ENCODE data around the gene SORT1. TPM values are rescaled to one million over a fixed set of nuclear protein-coding genes. Genes with fewer than 3 reads are reported as not detected.

Gene SORT1
- total and polyA plus RNA-seq, 2 of the 4 experiments (the other 2 are of a cell fraction) = 15.8 to 16.7 TPM

DNA sequence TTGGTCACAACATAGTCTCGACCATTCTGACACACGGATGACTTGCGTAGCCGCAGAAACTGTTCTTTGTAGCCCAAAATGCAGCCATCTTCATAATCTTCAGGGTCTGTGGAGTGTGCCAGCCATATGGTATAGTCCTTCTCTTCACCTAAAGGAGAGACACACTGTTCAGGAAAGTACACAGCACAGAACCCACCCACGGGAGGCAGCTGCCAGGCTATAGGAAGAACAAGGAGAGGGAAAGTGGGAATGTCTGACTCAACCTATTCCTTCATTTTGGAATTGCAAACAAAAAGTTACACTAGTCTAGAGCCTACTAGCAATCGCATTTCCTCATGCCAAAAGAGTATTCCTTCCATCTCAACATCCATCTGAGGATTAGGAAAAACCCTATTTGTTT is 74.7 kb downstream of the SORT1 start:
- dilution Hi-C loops (cut with HindIII; ENCODE audit: low sequenced_read_pairs, unreplicated experiment) = no loop called here
- H3K9me3 ChIP-seq (ENCODE audit: control insufficient read depth, insufficient read depth, low read length) = no peaks in the 10 kb centered on the region
- H3K23ac ChIP-seq (ENCODE audit: low read depth, low read length) = no peak overlapping the region
- BruUV-seq (replicated peaks) = no TSS peak
- no peak overlapping the region for H3K4ac ChIP-seq (ENCODE audit: low read depth, low read length)
- no peak overlapping the region for H4K91ac ChIP-seq (ENCODE audit: insufficient read depth, low read depth, low read length)
- no peaks in the 10 kb centered on the region for H3K79me1 ChIP-seq (ENCODE audit: low read depth in 1 of 2, low read length in 2 of 2)
- H3K27me3 ChIP-seq (ENCODE audit: control insufficient read depth, insufficient read depth, low read length) = no peaks in the 10 kb centered on the region
- peaks cover 6% of the 10 kb centered on the region; the same call in 1 of the 2 replicates for H3K9me1 ChIP-seq (ENCODE audit: insufficient read depth, low read length)
- H3K27ac ChIP-seq (ENCODE audit: insufficient read depth, low read length) = no peak overlapping the region
- no peak overlapping the region for H2BK120ac ChIP-seq (ENCODE audit: low read depth, low read length)
- no peak for ATAC-seq (ENCODE audit: low read depth)
- TF ChIP-seq, protein P1, sequence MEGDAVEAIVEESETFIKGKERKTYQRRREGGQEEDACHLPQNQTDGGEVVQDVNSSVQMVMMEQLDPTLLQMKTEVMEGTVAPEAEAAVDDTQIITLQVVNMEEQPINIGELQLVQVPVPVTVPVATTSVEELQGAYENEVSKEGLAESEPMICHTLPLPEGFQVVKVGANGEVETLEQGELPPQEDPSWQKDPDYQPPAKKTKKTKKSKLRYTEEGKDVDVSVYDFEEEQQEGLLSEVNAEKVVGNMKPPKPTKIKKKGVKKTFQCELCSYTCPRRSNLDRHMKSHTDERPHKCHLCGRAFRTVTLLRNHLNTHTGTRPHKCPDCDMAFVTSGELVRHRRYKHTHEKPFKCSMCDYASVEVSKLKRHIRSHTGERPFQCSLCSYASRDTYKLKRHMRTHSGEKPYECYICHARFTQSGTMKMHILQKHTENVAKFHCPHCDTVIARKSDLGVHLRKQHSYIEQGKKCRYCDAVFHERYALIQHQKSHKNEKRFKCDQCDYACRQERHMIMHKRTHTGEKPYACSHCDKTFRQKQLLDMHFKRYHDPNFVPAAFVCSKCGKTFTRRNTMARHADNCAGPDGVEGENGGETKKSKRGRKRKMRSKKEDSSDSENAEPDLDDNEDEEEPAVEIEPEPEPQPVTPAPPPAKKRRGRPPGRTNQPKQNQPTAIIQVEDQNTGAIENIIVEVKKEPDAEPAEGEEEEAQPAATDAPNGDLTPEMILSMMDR (conservative IDR thresholded peaks at IDR 0.05; ENCODE audit: low read depth, low read length) = no peak
- TF ChIP-seq MXI1 (IDR thresholded peaks at IDR 0.05; ENCODE audit: borderline replicate concordance, low read depth, low read length) = no peak
- no peak for TF ChIP-seq FOS (IDR thresholded peaks at IDR 0.05; ENCODE audit: low read depth, low read length)
- no peak for TF ChIP-seq SMC3 (IDR thresholded peaks at IDR 0.05; ENCODE audit: low read depth, low read length)
- TF ChIP-seq NFE2L2 (IDR thresholded peaks at IDR 0.05; ENCODE audit: low read depth, low read length) = no peak
- TF ChIP-seq RAD21 (IDR thresholded peaks at IDR 0.05; ENCODE audit: low read length) = no peak
- TF ChIP-seq CHD1 (IDR thresholded peaks at IDR 0.05; ENCODE audit: low read depth, low read length) = no peak
- TF ChIP-seq MAFK (IDR thresholded peaks at IDR 0.05; ENCODE audit: low read depth, low read length) = no peak
- no peak for TF ChIP-seq RCOR1 (IDR thresholded peaks at IDR 0.05; ENCODE audit: insufficient replicate concordance, low read length)
- TF ChIP-seq POLR2A (IDR thresholded peaks at IDR 0.05; ENCODE audit: low read depth, low read length) = no peak
- no peak for TF ChIP-seq MAZ (IDR thresholded peaks at IDR 0.05; ENCODE audit: borderline replicate concordance, low read depth, low read length)
- H2BK5ac ChIP-seq (ENCODE audit: low read depth, low read length, poor library complexity, severe bottlenecking) = no peak overlapping the region
- no peak overlapping the region for H3K14ac ChIP-seq (replicated peaks; ENCODE audit: low read depth, low read length)
- H2AK5ac ChIP-seq (ENCODE audit: low read depth, low read length) = no peak overlapping the region
- H3K18ac ChIP-seq (ENCODE audit: low read depth, low read length) = no peak overlapping the region
- no peaks in the 10 kb centered on the region for H4K20me1 ChIP-seq (ENCODE audit: insufficient read depth, low read length)
- intact Hi-C loops (cut with micrococcal nuclease) = no loop called here
- H3K36me3 ChIP-seq (ENCODE audit: control insufficient read depth, insufficient read depth, low read length) = peaks cover 43% of the 10 kb centered on the region
- no peak overlapping the region for H2AFZ ChIP-seq (replicated peaks; ENCODE audit: low read length, poor library complexity)
- H3K56ac ChIP-seq (ENCODE audit: extremely low read depth, insufficient read depth, low read length) = no peak overlapping the region
- WGBS, 2 experiments (ENCODE audit: extremely low coverage in 2 of 2, insufficient read length in 1 of 2) = no CpG with 5 or more reads among the region's 6 CpGs
- H3K4me1 ChIP-seq (ENCODE audit: control insufficient read depth, insufficient read depth, low read length) = no peaks in the 10 kb centered on the region
- H3K4me3 ChIP-seq (ENCODE audit: insufficient read depth, low read depth, low read length) = no peak overlapping the region
- no peak overlapping the region for H2BK20ac ChIP-seq (ENCODE audit: low read depth, low read length)
- H3K4me2 ChIP-seq (ENCODE audit: low read depth, low read length) = no peak overlapping the region
- no peak overlapping the region for H4K5ac ChIP-seq (ENCODE audit: low read depth, low read length)
- ChIA-PET CTCF (no interaction called here), POLR2A (ENCODE audit: unreplicated experiment) (no interaction called here)
- no peak overlapping the region for H3K9ac ChIP-seq (ENCODE audit: low read depth, low read length)
- DNase-seq = no peak
- no peak overlapping the region for H2BK15ac ChIP-seq (ENCODE audit: low read depth, low read length)
- H2AK9ac ChIP-seq (replicated peaks; ENCODE audit: low read depth, low read length, poor library complexity) = no peak overlapping the region
- H4K8ac ChIP-seq (ENCODE audit: low read depth in 2 of 2, low read length in 2 of 2) = no peak overlapping the region
- in situ Hi-C loops (cut with MboI; ENCODE audit: low sequenced_read_pairs) = no loop called here
